K562 (cell line): ENCODE measurements around the gene ARHGAP35. TPM values are rescaled to one million over a fixed set of nuclear protein-coding genes. Genes with fewer than 3 reads are reported as not detected.

Experiments used
- ADNP ChIP-seq: fragments of 200-800 bp; sonication (Bioruptor generic); IDR thresholded peaks from 2 replicates; pipeline ENCODE4 v1.6.1; 2016; ENCODE audit warnings: missing genetic modification characterization, missing compliant biosample characterization
- CC2D1A ChIP-seq: fragments of 450-650 bp; IDR thresholded peaks from 2 replicates; pipeline ENCODE4 v1.6.1; 2017; ENCODE audit warnings: mild to moderate bottlenecking
- GABPB2 ChIP-seq: fragments of 250-450 bp; sonication (Bioruptor Pico); conservative IDR thresholded peaks from 2 replicates; pipeline ENCODE4 v1.5.1; 2021; ENCODE audit warnings: mild to moderate bottlenecking
- PHF21A ChIP-seq: fragments of 450-650 bp; IDR thresholded peaks from 2 replicates; pipeline ENCODE4 v1.6.1; 2017; ENCODE audit warnings: low read depth, borderline replicate concordance
- PTBP1 ChIP-seq: fragments of 200-400 bp; formaldehyde crosslinking; IDR thresholded peaks from 2 replicates; pipeline ENCODE4 v1.6.1; 2017; ENCODE audit warnings: low read depth, low read length
- RCOR1 ChIP-seq, 2 experiments: IDR thresholded peaks; 2 replicates each; pipeline ENCODE4 v1.6.1; 2012; ENCODE audit warnings: low read depth in 2 of 2, low read length in 2 of 2, borderline replicate concordance in 1 of 2, improper control_type of control experiment in 1 of 2
- SIN3A ChIP-seq, 2 experiments: fragments of 150-350 bp in 1 of 2; IDR thresholded peaks; 2 replicates each; pipeline ENCODE4 v1.6.1; 2011 to 2016; ENCODE audit warnings: borderline replicate concordance in 2 of 2, low read depth in 2 of 2, low read length in 2 of 2, mild to moderate bottlenecking in 2 of 2, moderate library complexity in 2 of 2; ENCODE audit not compliant: control insufficient read depth in 1 of 2
- SUPT5H ChIP-seq: fragments of 450-650 bp; IDR thresholded peaks from 2 replicates; pipeline ENCODE4 v1.6.1; 2016
- TEAD1 ChIP-seq, 2 experiments: fragments of 450-650 bp in 1 of 2; sonication (generic) in 1 of 2; formaldehyde crosslinking; IDR thresholded peaks; 2 replicates each; pipeline versions ENCODE4 v1.4.0 to v1.8.0; 2020 to 2022; ENCODE audit warnings: mild to moderate bottlenecking in 2 of 2, missing genetic modification reagents in 1 of 2
- TEAD4 ChIP-seq, 2 experiments: sonication (generic) in 1 of 2; formaldehyde crosslinking in 1 of 2; IDR thresholded peaks; 2 replicates each; pipeline versions ENCODE4 v1.6.1 to v1.8.0; 2012 to 2022; ENCODE audit warnings: borderline replicate concordance in 1 of 2, inconsistent platforms in 1 of 2, low read length in 1 of 2, mild to moderate bottlenecking in 1 of 2, missing genetic modification reagents in 1 of 2
- XRCC5 ChIP-seq: fragments of 200-400 bp; formaldehyde crosslinking; IDR thresholded peaks from 2 replicates; pipeline ENCODE4 v1.6.1; 2017; ENCODE audit warnings: low read depth, mild to moderate bottlenecking, low read length
- ZNF165 ChIP-seq: fragments of 250-450 bp; sonication (Bioruptor Pico); IDR thresholded peaks from 2 replicates; pipeline ENCODE4 v1.4.0; 2020; ENCODE audit warnings: borderline replicate concordance
- ZNF24 ChIP-seq: fragments of 450-650 bp; IDR thresholded peaks from 2 replicates; pipeline ENCODE4 v1.6.1; 2016
- ZNF740 ChIP-seq, 3 experiments: fragments of 200-800 bp in 1 of 3; sonication (Bioruptor generic) in 1 of 3; sonication (generic) in 1 of 3; formaldehyde crosslinking in 1 of 3; IDR thresholded peaks; 2 replicates each; pipeline versions ENCODE4 v1.6.1 to v1.8.0; 2016 to 2022; ENCODE audit warnings: mild to moderate bottlenecking in 2 of 3, missing compliant biosample characterization in 2 of 3, missing genetic modification characterization in 2 of 3, missing genetic modification reagents in 1 of 3
- polyA plus RNA-seq, 8 experiments: library from polyadenylated mRNA; depleted of rRNA in 4 of 8; stranded (reverse) in 5 of 8; unstranded in 3 of 8; fragments of >200 nt; fragmentation: Nextera tagmentation in 2 of 8; fragmentation: Illumina TruSeq in 1 of 8; extraction: Ambion mirVana in 2 of 8; extraction: Trizol in 1 of 8; gene quantifications; 2 replicates each; pipeline versions ENCODE4 v1.2.1 to v1.2.3, GENCODE V29; 2011 to 2014; ENCODE audit warnings: inconsistent platforms in 1 of 8, missing spikeins in 1 of 8
- total RNA-seq, 7 experiments: library from RNA; depleted of rRNA in 6 of 7; stranded (reverse); fragments of >200 nt in 6 of 7; fragmentation: Illumina TruSeq in 2 of 7; extraction: Trizol in 2 of 7; gene quantifications; 2 replicates each; pipeline versions ENCODE4 v1.2.1 to v1.2.3, GENCODE V29; 2011 to 2021; ENCODE audit warnings: low replicate concordance in 1 of 7
- TF ChIP-seq, protein P1 (sequence below): sonication (generic); formaldehyde crosslinking; IDR thresholded peaks from 2 replicates; pipeline ENCODE4 v1.8.0; 2022; ENCODE audit warnings: mild to moderate bottlenecking, missing genetic modification reagents

ARHGAP35 gene
- total and polyA plus RNA-seq, 9 of the 15 experiments (the other 6 are each of a cell fraction or from before 2014, with no cell fraction given) = 0.27 to 26.4 (median 10.2) TPM

DNA sequence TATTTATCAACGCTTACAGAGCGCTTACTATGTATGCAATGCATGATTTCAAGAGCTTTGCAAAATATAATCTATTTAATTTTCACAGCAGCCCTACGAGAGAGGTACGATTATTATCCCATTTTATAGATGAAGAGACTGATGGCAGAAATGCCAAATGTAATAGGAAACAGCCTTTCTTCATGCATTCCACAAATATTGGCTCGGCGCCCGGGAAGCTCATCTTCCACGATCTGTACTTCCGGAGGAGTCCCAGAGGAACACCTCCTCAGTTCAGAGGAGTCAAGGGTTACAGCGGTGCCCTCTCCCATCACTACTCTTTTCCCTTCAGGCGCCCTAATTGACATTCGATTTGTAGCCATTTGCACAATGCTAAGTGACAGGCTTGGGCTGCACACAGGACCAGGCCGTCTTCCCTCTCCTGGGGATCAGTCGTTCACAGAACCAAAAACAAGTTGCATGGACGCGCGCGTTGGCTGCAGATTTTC is 1.1 kb upstream of the ARHGAP35 start (continued):
- TF ChIP-seq, protein P1, sequence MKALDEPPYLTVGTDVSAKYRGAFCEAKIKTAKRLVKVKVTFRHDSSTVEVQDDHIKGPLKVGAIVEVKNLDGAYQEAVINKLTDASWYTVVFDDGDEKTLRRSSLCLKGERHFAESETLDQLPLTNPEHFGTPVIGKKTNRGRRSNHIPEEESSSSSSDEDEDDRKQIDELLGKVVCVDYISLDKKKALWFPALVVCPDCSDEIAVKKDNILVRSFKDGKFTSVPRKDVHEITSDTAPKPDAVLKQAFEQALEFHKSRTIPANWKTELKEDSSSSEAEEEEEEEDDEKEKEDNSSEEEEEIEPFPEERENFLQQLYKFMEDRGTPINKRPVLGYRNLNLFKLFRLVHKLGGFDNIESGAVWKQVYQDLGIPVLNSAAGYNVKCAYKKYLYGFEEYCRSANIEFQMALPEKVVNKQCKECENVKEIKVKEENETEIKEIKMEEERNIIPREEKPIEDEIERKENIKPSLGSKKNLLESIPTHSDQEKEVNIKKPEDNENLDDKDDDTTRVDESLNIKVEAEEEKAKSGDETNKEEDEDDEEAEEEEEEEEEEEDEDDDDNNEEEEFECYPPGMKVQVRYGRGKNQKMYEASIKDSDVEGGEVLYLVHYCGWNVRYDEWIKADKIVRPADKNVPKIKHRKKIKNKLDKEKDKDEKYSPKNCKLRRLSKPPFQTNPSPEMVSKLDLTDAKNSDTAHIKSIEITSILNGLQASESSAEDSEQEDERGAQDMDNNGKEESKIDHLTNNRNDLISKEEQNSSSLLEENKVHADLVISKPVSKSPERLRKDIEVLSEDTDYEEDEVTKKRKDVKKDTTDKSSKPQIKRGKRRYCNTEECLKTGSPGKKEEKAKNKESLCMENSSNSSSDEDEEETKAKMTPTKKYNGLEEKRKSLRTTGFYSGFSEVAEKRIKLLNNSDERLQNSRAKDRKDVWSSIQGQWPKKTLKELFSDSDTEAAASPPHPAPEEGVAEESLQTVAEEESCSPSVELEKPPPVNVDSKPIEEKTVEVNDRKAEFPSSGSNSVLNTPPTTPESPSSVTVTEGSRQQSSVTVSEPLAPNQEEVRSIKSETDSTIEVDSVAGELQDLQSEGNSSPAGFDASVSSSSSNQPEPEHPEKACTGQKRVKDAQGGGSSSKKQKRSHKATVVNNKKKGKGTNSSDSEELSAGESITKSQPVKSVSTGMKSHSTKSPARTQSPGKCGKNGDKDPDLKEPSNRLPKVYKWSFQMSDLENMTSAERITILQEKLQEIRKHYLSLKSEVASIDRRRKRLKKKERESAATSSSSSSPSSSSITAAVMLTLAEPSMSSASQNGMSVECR (CRISPR knock-in tag) = peak; percentile 11; the same call in 1 of the 2 replicates
- 0 out of 2 replicates have a peak, but pooled peaks have one; percentile 13 for TF ChIP-seq PHF21A
- TF ChIP-seq GABPB2 = no peak
- peak in 1 of 2 experiments; percentile 16; a peak in 1 of 4 replicates for TF ChIP-seq RCOR1 (IDR thresholded peaks at IDR 0.05; ENCODE audit: borderline replicate concordance in 1 of 2, low read depth in 2 of 2, low read length in 2 of 2)
- peak; percentile 17; the same call in 1 of the 2 replicates for TF ChIP-seq CC2D1A
- TF ChIP-seq ZNF165 (CRISPR knock-in tag) = no peak
- no peak for TF ChIP-seq SUPT5H
- no peak for TF ChIP-seq TEAD1 (CRISPR knock-in tag; IDR thresholded peaks at IDR 0.05)
- TF ChIP-seq ZNF24 = peak; percentile 88
- peak; percentile 30; the same call in 1 of the 2 replicates for TF ChIP-seq TEAD4 (IDR thresholded peaks at IDR 0.05; ENCODE audit: low read length)
- TF ChIP-seq TEAD4 (CRISPR knock-in tag; IDR thresholded peaks at IDR 0.05; ENCODE audit: borderline replicate concordance) = 0 out of 2 replicates have a peak, but pooled peaks have one; percentile 54
- TF ChIP-seq ZNF740 (CRISPR knock-in tag; IDR thresholded peaks at IDR 0.05) = no peak
- TF ChIP-seq ZNF740 (tag; IDR thresholded peaks at IDR 0.05) = no peak
- peak; percentile 55 to 85; a peak in 2 of 4 replicates for TF ChIP-seq SIN3A (IDR thresholded peaks at IDR 0.05; ENCODE audit: borderline replicate concordance in 2 of 2, control insufficient read depth in 1 of 2, low read depth in 2 of 2, low read length in 2 of 2)
- peak; percentile 83 for TF ChIP-seq ADNP (tag)
- TF ChIP-seq XRCC5 = 0 out of 2 replicates have a peak, but pooled peaks have one; percentile 48
- no peak for TF ChIP-seq PTBP1
